SU-DHL-6 (cell line): ENCODE results near the gene SDCCAG8.

Experiments used
- H2AFZ ChIP-seq: fragments of 200-600 bp; sonication (generic); 2 replicates; pipeline ENCODE4 v1.6.1; 2014; ENCODE audit warnings: low read depth, mild to moderate bottlenecking, moderate library complexity, mixed read lengths, antibody characterized with exemption, low read length; ENCODE audit not compliant: severe bottlenecking
- H3F3A ChIP-seq: fragments of 200-600 bp; shearing (Covaris generic); 2 replicates; pipeline ENCODE4 v1.6.0; 2016; ENCODE audit warnings: antibody characterized with exemption, mild to moderate bottlenecking; ENCODE audit not compliant: insufficient read depth
- H3K27ac ChIP-seq: fragments of 200-600 bp; sonication (generic); 2 replicates; pipeline ENCODE4 v1.5.1; 2016; ENCODE audit warnings: low read depth, mild to moderate bottlenecking, low read length, moderate library complexity, mixed read lengths
- H3K27me3 ChIP-seq: fragments of 200-600 bp; sonication (generic), shearing (Covaris generic); 2 replicates; pipeline ENCODE4 v1.6.0; 2014; ENCODE audit warnings: mild to moderate bottlenecking, low read length
- H3K36me3 ChIP-seq: fragments of 200-600 bp; sonication (generic); 2 replicates; pipeline ENCODE4 v1.6.1; 2014; ENCODE audit warnings: mild to moderate bottlenecking, low read length, mixed read lengths
- H3K4me2 ChIP-seq: fragments of 300-600, 200-600 bp; shearing (Covaris generic), sonication (generic); 2 replicates; pipeline ENCODE4 v1.6.0; 2014; ENCODE audit warnings: low read length, low read depth, mild to moderate bottlenecking; ENCODE audit not compliant: poor library complexity, severe bottlenecking
- H3K4me3 ChIP-seq: fragments of 200-600 bp; sonication (generic); 2 replicates; pipeline ENCODE4 v1.5.1; 2014; ENCODE audit warnings: antibody characterized with exemption, low read length, mild to moderate bottlenecking, mixed read lengths; ENCODE audit not compliant: insufficient read depth, poor library complexity, severe bottlenecking
- H3K79me2 ChIP-seq: fragments of 200-600 bp; sonication (generic); 2 replicates; pipeline ENCODE4 v1.6.1; 2014; ENCODE audit warnings: mild to moderate bottlenecking, low read length, moderate library complexity; ENCODE audit not compliant: insufficient read depth
- H3K9ac ChIP-seq: fragments of 200-600 bp; sonication (generic); 2 replicates; pipeline ENCODE4 v1.7.0; 2014; ENCODE audit warnings: mild to moderate bottlenecking, low read length
- H3K9me2 ChIP-seq: fragments of 200-600 bp; sonication (generic); replicated peaks from 2 replicates; pipeline ENCODE4 v1.6.1; 2014; ENCODE audit warnings: low read length; ENCODE audit not compliant: insufficient read depth
- H3K9me3 ChIP-seq: fragments of 200-600 bp; sonication (generic); 2 replicates; pipeline ENCODE4 v1.6.1; 2014; ENCODE audit warnings: low read length, mixed read lengths; ENCODE audit not compliant: insufficient read depth
- H4K20me1 ChIP-seq: fragments of 200-600 bp; sonication (generic); 2 replicates; pipeline ENCODE4 v1.6.1; 2014; ENCODE audit warnings: low read depth, mild to moderate bottlenecking, antibody characterized with exemption, low read length, moderate library complexity, mixed read lengths
- CTCF ChIP-seq: fragments of 200-600 bp; sonication (generic); IDR thresholded peaks from one replicate; pipeline ENCODE4 v1.5.1; 2017; ENCODE audit warnings: antibody characterized with exemption, mild to moderate bottlenecking, low read length, moderate library complexity; ENCODE audit not compliant: insufficient read depth, poor library complexity, severe bottlenecking
- EZH2phosphoT487 ChIP-seq: fragments of 200-600 bp; sonication (generic), shearing (Covaris generic); conservative IDR thresholded peaks from 2 replicates; pipeline ENCODE4 v1.6.1; 2018; ENCODE audit warnings: mild to moderate bottlenecking, antibody characterized with exemption, low read length, moderate library complexity, mixed read lengths

Gene SDCCAG8

GRCh38 chr1:243474906-243475305, 219.1 kb downstream of the SDCCAG8 start:
- no peaks in the 10 kb centered on the region for H3K9me3 ChIP-seq
- no peak overlapping the region for H3K9ac ChIP-seq
- no peaks in the 10 kb centered on the region for H4K20me1 ChIP-seq
- H3K9me2 ChIP-seq, result no peaks in the 10 kb centered on the region
- H3K27ac ChIP-seq, result no peak overlapping the region
- no peak overlapping the region for H2AFZ ChIP-seq
- no peaks in the 10 kb centered on the region for H3K36me3 ChIP-seq
- no peak overlapping the region for H3K4me2 ChIP-seq
- TF ChIP-seq EZH2phosphoT487, result no peak
- no peak for TF ChIP-seq CTCF
- no peaks in the 10 kb centered on the region for H3F3A ChIP-seq
- H3K27me3 ChIP-seq, result no peaks in the 10 kb centered on the region
- no peak overlapping the region for H3K4me3 ChIP-seq
- H3K79me2 ChIP-seq, result no peaks in the 10 kb centered on the region

DNA sequence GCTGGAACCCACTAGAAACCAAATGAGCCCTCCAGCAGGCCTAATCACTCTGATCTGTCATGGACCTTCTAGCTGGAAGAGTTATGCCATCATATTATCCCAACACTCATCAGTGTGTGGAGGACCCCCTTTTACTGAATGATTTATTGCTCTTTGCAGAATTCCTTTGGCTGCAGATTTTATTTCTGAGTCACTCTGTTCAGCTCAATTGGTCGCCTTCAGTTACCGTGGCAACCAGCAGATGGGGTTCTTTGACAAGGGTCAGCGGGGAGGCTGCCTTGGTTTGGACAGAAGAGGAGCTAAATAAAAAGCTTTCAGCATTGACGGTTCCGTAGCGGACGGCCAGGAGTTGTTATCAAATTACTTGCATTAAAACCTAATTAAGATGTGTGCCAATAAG, 220.1 kb downstream of the SDCCAG8 start:
- H3K9me2 ChIP-seq, result no peaks in the 10 kb centered on the region
- no peak overlapping the region for H3K4me3 ChIP-seq
- no peak overlapping the region for H3K27ac ChIP-seq
- H3K9me3 ChIP-seq, result no peaks in the 10 kb centered on the region
- H3K9ac ChIP-seq, result no peak overlapping the region
- no peaks in the 10 kb centered on the region for H3K36me3 ChIP-seq
- no peak overlapping the region for H2AFZ ChIP-seq
- no peaks in the 10 kb centered on the region for H4K20me1 ChIP-seq
- H3K4me2 ChIP-seq, result no peak overlapping the region
- H3K27me3 ChIP-seq, result no peaks in the 10 kb centered on the region
- H3K79me2 ChIP-seq, result no peaks in the 10 kb centered on the region
- H3F3A ChIP-seq, result no peaks in the 10 kb centered on the region
- TF ChIP-seq EZH2phosphoT487, result no peak
- no peak for TF ChIP-seq CTCF

DNA sequence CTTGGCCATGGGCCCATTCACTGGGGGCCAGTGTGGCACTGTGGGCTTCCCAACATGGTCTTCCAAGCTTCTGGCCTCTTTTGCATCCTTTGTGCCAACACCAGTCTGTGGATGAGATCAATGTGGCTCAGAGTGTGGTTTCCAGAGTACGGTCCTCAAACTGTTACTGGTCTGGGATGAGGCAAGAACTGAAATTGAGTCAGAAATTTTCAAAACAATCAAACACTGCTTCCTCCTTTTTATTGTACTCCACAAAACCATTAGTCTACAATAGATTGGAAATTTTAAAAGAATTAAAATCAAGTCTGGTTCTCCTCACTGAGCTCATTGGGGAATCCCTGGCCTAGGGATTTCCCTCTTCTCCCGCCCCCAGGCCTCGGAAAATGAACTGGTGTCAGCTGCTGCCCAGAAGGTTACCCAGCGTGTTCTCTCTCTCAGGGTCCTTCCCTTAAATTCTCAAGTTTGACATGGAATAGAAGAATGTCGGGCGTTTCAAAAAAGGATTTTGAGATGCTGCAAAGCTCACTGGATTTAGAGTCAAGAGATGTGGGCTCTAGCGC, 222.0 kb downstream of the SDCCAG8 start:
- Histone ChIP-seq H3K9me3 (no peaks in the 10 kb centered on the region), H3K9ac (no peak overlapping the region), H3K4me2 (no peak overlapping the region), H3K79me2 (no peaks in the 10 kb centered on the region), H3K27ac (no peak overlapping the region), H3K9me2 (no peaks in the 10 kb centered on the region), H3F3A (no peaks in the 10 kb centered on the region), H2AFZ (no peak overlapping the region), H3K27me3 (no peaks in the 10 kb centered on the region), H4K20me1 (no peaks in the 10 kb centered on the region), H3K4me3 (no peak overlapping the region), H3K36me3 (no peaks in the 10 kb centered on the region)
- TF ChIP-seq EZH2phosphoT487 (no peak), CTCF (no peak)
